Mesothelial cell of epicardium (in vitro differentiated cells): ENCODE results near the gene PTPRH. TPM values are rescaled to one million over a fixed set of nuclear protein-coding genes. Genes with fewer than 3 reads are reported as not detected.
"Not testable (repeated sequence)": the region's sequence is repeated elsewhere in the genome, so short reads cannot be mapped to it uniquely, and the experiment has no call there.

Experiments
- DNase-seq, 2 experiments: peaks; one replicate each; pipeline ENCODE4 v3.0.0; 2021; ENCODE audit warnings: low spot score in 2 of 2; ENCODE audit not compliant: unreplicated experiment in 2 of 2
- H3K27ac Mint-ChIP-seq: 2 replicates; pipeline ENCODE4 v1.8.0; 2021; ENCODE audit warnings: mixed read lengths
- H3K27me3 Mint-ChIP-seq: 2 replicates; pipeline ENCODE4 v1.8.0; 2021; ENCODE audit warnings: low read depth, mixed read lengths
- H3K36me3 Mint-ChIP-seq: 2 replicates; pipeline ENCODE4 v1.8.0; 2021; ENCODE audit warnings: mixed read lengths
- H3K4me1 Mint-ChIP-seq: 2 replicates; pipeline ENCODE4 v1.8.0; 2021; ENCODE audit warnings: mixed read lengths
- H3K4me3 Mint-ChIP-seq: 2 replicates; pipeline ENCODE4 v1.8.0; 2021; ENCODE audit warnings: mild to moderate bottlenecking, moderate library complexity, mixed read lengths
- H3K9me3 Mint-ChIP-seq: 2 replicates; pipeline ENCODE4 v1.8.0; 2021; ENCODE audit warnings: mixed read lengths
- total RNA-seq: library from RNA; stranded (reverse); gene quantifications from 3 replicates; pipeline ENCODE4 v1.2.1, GENCODE V29; 2021
- TF ChIP-seq, protein P1 (sequence below): fragments of 200-600 bp; sonication (generic); IDR thresholded peaks from one replicate; pipeline ENCODE4 v1.5.0; 2021; ENCODE audit warnings: antibody characterized with exemption; ENCODE audit not compliant: unreplicated experiment

PTPRH gene
- total RNA-seq, 1 donor from 2014 or later, result 10.4 TPM

DNA sequence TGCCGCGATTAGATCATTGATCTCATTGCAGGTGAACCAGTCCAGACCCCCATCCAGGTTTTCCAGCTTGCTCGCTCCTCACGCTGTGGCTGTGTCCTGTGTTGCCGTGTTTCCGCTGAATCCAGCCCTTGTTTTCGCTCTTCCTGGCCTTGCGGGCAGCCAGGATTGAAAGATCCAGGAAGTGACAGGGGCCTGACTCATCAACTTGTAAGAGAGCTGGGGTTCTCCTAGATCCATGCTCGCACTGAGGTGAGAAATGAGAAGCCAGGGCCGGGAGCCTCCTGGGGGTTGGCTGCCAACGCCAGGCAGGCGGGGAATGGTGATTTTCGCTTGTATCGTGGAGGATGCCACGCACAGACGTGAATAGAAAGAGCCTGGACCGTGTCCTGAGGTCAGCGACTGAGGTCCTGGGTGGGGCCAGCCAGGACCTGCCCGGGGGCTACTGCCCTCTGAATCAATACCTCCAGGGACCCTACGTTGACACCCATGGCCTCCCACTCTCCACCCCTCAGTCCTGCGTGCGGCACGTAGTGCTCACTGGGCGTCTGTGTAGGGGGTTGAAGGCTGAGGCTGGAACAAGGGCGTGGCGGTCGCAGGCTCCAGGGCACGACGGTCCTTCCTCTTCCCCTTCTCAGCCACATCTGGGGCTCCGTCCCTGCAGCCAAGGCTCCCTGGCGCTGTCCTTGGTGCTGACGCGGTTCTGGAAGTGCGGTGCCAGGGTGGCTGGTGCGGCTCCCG, 7.3 kb upstream of the PTPRH start:
- H3K9me3 Mint-ChIP-seq, result peaks cover 27% of the 10 kb centered on the region
- H3K27me3 Mint-ChIP-seq, result peaks cover 12% of the 10 kb centered on the region
- peak overlapping the region; percentile 86 for H3K27ac Mint-ChIP-seq
- H3K4me3 Mint-ChIP-seq, result peak overlapping the region; percentile 73
- H3K4me1 Mint-ChIP-seq, result peaks cover 11% of the 10 kb centered on the region
- peaks cover 11% of the 10 kb centered on the region for H3K36me3 Mint-ChIP-seq
- TF ChIP-seq, protein P1, sequence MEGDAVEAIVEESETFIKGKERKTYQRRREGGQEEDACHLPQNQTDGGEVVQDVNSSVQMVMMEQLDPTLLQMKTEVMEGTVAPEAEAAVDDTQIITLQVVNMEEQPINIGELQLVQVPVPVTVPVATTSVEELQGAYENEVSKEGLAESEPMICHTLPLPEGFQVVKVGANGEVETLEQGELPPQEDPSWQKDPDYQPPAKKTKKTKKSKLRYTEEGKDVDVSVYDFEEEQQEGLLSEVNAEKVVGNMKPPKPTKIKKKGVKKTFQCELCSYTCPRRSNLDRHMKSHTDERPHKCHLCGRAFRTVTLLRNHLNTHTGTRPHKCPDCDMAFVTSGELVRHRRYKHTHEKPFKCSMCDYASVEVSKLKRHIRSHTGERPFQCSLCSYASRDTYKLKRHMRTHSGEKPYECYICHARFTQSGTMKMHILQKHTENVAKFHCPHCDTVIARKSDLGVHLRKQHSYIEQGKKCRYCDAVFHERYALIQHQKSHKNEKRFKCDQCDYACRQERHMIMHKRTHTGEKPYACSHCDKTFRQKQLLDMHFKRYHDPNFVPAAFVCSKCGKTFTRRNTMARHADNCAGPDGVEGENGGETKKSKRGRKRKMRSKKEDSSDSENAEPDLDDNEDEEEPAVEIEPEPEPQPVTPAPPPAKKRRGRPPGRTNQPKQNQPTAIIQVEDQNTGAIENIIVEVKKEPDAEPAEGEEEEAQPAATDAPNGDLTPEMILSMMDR, result no peak
- DNase-seq, result peak; percentile 71 to 89

GRCh38 chr19:55213547-55213946, 4.2 kb upstream of the PTPRH start:
- TF ChIP-seq, protein P1, result no peak
- H3K27ac Mint-ChIP-seq, result no peak overlapping the region
- peaks cover 18% of the 10 kb centered on the region for H3K27me3 Mint-ChIP-seq
- peaks cover 22% of the 10 kb centered on the region for H3K4me1 Mint-ChIP-seq
- peaks cover 16% of the 10 kb centered on the region for H3K9me3 Mint-ChIP-seq
- DNase-seq, result no peak
- peaks cover 4% of the 10 kb centered on the region for H3K36me3 Mint-ChIP-seq
- no peak overlapping the region for H3K4me3 Mint-ChIP-seq

DNA sequence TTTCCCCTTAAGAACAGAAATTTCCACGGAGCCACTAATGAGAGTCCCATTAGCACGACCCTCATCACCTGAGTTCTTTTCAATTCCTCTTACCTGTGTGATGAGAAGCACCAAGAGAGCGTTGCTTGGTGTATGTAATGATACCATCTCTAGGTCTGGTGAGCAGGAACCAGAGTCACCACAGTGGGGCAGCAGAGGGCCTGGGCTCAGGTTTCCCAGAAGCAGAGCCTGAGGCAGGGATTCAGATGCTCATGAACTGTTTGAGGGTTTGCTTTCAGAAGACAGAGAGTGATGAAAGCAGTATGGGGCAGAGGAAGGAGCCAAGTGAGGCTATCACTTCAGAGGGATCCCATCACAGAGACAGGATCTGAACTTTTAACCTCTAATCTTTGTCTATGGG, 3.1 kb upstream of the PTPRH start:
- TF ChIP-seq, protein P1, result peak; percentile 23
- Mint-ChIP-seq H3K9me3 (peaks cover 16% of the 10 kb centered on the region), H3K4me1 (peaks cover 22% of the 10 kb centered on the region), H3K4me3 (no peak overlapping the region), H3K27me3 (peaks cover 18% of the 10 kb centered on the region), H3K27ac (no peak overlapping the region), H3K36me3 (peaks cover 4% of the 10 kb centered on the region)
- no peak for DNase-seq

GRCh38 chr19:55209693-55210472, 582 bp upstream of the PTPRH start:
- H3K27me3 Mint-ChIP-seq, result peaks cover 7% of the 10 kb centered on the region
- H3K4me3 Mint-ChIP-seq, result no peak overlapping the region
- TF ChIP-seq, protein P1, result no peak
- no peak for DNase-seq
- peaks cover 11% of the 10 kb centered on the region for H3K9me3 Mint-ChIP-seq
- H3K4me1 Mint-ChIP-seq, result peaks cover 22% of the 10 kb centered on the region
- H3K27ac Mint-ChIP-seq, result peak overlapping the region; percentile 84
- H3K36me3 Mint-ChIP-seq, result peaks cover 4% of the 10 kb centered on the region

DNA sequence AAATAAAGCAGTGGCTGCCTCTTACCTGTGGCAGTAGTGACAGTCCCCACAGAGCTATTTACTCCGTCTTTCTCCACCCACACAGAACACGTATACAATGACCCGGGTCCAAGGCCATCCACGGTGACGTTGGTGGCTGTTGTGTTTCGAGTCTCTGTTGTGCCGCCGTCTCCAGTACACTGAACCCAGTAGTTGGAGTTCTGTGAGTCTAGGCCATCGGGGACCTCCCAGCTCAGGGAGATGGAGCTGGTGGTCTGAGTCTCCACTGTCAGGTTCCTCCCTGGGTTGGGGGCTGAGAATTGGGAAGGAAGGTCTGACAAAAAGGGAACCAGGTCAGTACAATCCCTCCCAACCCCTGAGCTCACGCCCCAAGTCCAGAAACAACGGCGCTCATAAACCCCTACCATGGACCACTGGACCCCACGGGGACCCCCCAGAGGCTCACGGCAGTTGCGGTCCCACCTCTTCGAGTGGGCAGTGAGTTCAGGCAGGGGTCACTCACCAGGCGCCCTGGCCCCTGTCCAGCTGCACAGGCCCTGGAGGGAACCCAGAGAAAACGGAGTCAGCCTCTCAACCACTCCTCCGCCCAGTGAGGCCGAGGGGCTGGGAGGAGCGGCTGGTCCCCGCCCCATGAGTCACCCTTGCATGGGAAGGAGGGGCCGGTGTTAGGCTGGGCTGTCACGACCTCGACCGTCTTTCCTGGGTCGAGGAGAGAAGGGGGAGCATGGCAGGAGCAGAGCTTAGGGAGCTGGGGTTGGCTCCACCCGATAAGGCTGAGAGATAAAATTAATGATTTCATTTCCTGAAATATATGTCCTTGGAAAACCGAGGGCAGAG, 2.4 kb downstream of the PTPRH start:
- no peaks in the 10 kb centered on the region for H3K9me3 Mint-ChIP-seq
- peak overlapping the region; percentile 98 for H3K27ac Mint-ChIP-seq
- DNase-seq, result peak; percentile 51 to 75
- H3K36me3 Mint-ChIP-seq, result peaks cover 8% of the 10 kb centered on the region
- peak overlapping the region; percentile 71 for H3K4me3 Mint-ChIP-seq
- H3K27me3 Mint-ChIP-seq, result peaks cover 7% of the 10 kb centered on the region
- TF ChIP-seq, protein P1, result no peak
- peaks cover 22% of the 10 kb centered on the region for H3K4me1 Mint-ChIP-seq

DNA sequence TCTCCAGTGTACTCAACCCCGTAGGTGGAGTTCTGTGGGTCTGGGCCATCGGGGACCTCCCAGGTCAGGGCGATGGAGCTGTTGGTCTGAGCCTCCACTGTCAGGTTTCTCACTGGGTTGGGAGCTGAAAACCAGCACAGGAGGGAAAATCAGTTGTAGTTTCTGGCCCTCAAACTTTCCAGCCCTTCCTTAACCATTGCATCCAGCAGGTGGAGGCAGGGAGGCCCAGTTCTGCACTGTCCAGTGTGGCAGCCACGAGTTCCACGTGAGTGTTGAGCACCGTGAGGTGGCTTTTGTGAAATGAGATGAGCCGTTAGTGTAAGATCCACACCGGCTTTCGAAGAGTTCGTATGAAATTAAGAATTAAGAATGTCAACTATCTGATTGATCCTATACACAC, 7.1 kb downstream of the PTPRH start:
- H3K9me3 Mint-ChIP-seq, H3K27ac Mint-ChIP-seq, H3K4me3 Mint-ChIP-seq, DNase-seq, H3K4me1 Mint-ChIP-seq: not testable (repeated sequence)
- Mint-ChIP-seq H3K27me3 (peaks cover 16% of the 10 kb centered on the region), H3K36me3 (peaks cover 11% of the 10 kb centered on the region)
